GM19099 (cell line): ENCODE results near the gene M1AP.

Experiments used
- POLR2A ChIP-seq: IDR thresholded peaks from 3 replicates; pipeline ENCODE4 v1.6.1; 2011; ENCODE audit warnings: low read depth; ENCODE audit not compliant: insufficient read length; ENCODE audit errors: extremely low read depth

Gene M1AP

GRCh38 chr2:74670263-74670662 is 22.1 kb upstream of the M1AP start:
- TF ChIP-seq POLR2A: no peak

GRCh38 chr2:74668087-74668486 is 20.0 kb upstream of the M1AP start:
- no peak for TF ChIP-seq POLR2A

GRCh38 chr2:74659462-74659861 is 11.3 kb upstream of the M1AP start:
- TF ChIP-seq POLR2A: no peak

GRCh38 chr2:74658516-74658915 is 10.4 kb upstream of the M1AP start:
- no peak for TF ChIP-seq POLR2A

GRCh38 chr2:74655579-74655978 is 7.4 kb upstream of the M1AP start:
- no peak for TF ChIP-seq POLR2A

- TF ChIP-seq POLR2A: peak; percentile 68
Observed at GRCh38 chr2:74653985-74654882, 6.1 kb upstream of the M1AP start, which contains the start of gene SEMA4F. Gene SEMA4F (plus strand): TSS chr2:74654247. CDS start chr2:74654377, 130 bp downstream.

GRCh38 chr2:74653589-74653984 is 5.5 kb upstream of the M1AP start:
- TF ChIP-seq POLR2A: no peak

- no peak for TF ChIP-seq POLR2A
Observed at GRCh38 chr2:74646834-74647482, 1.2 kb downstream of the M1AP start.

GRCh38 chr2:74646201-74646600 is 1.9 kb downstream of the M1AP start:
- TF ChIP-seq POLR2A: no peak

GRCh38 chr2:74645344-74645743 is 2.8 kb downstream of the M1AP start:
- no peak for TF ChIP-seq POLR2A

- TF ChIP-seq POLR2A: no peak
Observed at GRCh38 chr2:74639550-74639949, 8.6 kb downstream of the M1AP start.

- no peak for TF ChIP-seq POLR2A
Observed at GRCh38 chr2:74632939-74633312, 15.2 kb downstream of the M1AP start.

- TF ChIP-seq POLR2A: no peak
Observed at GRCh38 chr2:74632209-74632938, 15.8 kb downstream of the M1AP start.

- TF ChIP-seq POLR2A: no peak
Observed at GRCh38 chr2:74628538-74629105, 19.5 kb downstream of the M1AP start.

GRCh38 chr2:74625658-74626425 is 22.3 kb downstream of the M1AP start:
- TF ChIP-seq POLR2A: no peak

- no peak for TF ChIP-seq POLR2A
Observed at GRCh38 chr2:74620671-74621070, 27.5 kb downstream of the M1AP start.
